HCT116 (cell line): Measurements from ENCODE around the gene NUDC. TPM values are rescaled to one million over a fixed set of nuclear protein-coding genes. Genes with fewer than 3 reads are reported as not detected.

ENCODE experiments used
- ATAC-seq: fragments of 200-7000 bp; cut with Tn5 transposase; 2 replicates; pipeline ENCODE4 v1.9.1; 2020; ENCODE audit warnings: mild to moderate bottlenecking, moderate library complexity
- BruUV-seq: library from RNA; stranded (reverse); fragments of 400-500 nt; replicated peaks from 2 replicates; lab custom pipeline; 2021; lab: Mats Ljungman, UMichigan
- CTCF ChIA-PET: fragments of 300-600 bp; sonication (Branson Sonifier 250); formaldehyde crosslinking; loops from one replicate; lab custom pipeline; 2021; ENCODE audit warnings: antibody characterized with exemption; lab: Charles Lee
- POLR2A ChIA-PET: fragments of 300-600, 350-600 bp; sonication (Branson Sonifier 250); formaldehyde crosslinking; loops from one replicate; lab custom pipeline; 2021; ENCODE audit warnings: antibody characterized with exemption; lab: Charles Lee
- RAD21 ChIA-PET, 2 experiments: fragments of 300-600 bp; sonication (Branson Sonifier 250); formaldehyde crosslinking; loops; one replicate each; lab custom pipeline; 2023; ENCODE audit warnings: low total read pairs in 2 of 2; ENCODE audit not compliant: uncharacterized antibody in 2 of 2, unreplicated experiment in 2 of 2, low non-redundant PET in 1 of 2; lab: Charles Lee
- DNase-seq: peaks from one replicate; pipeline ENCODE4 v3.0.0-alpha.2; 2010; ENCODE audit warnings: low read depth, low spot score
- H2AFZ ChIP-seq: fragments of 200-600 bp; shearing (Covaris generic), sonication (generic); 2 replicates; pipeline ENCODE4 v1.6.1; 2017; ENCODE audit warnings: low read depth, mixed run types, mixed read lengths, antibody characterized with exemption, low read length; ENCODE audit not compliant: poor library complexity, severe bottlenecking
- H3K27ac ChIP-seq: 2 replicates; pipeline ENCODE4 v1.5.1; 2012; ENCODE audit warnings: low read depth, low read length
- H3K27me3 ChIP-seq: fragments of 200-600 bp; sonication (generic); 2 replicates; pipeline ENCODE4 v1.6.1; 2016; ENCODE audit warnings: mixed run types, low read length, mixed read lengths; ENCODE audit not compliant: insufficient read depth
- H3K36me3 ChIP-seq, 2 experiments: fragments of 200-500 bp in 1 of 2; fragments of 200-600 bp in 1 of 2; sonication (Bioruptor generic) in 1 of 2; sonication (generic) in 1 of 2; 2 replicates each; pipeline versions ENCODE4 v1.5.1 to v1.6.1; 2014 to 2016; ENCODE audit warnings: low read length in 2 of 2, inconsistent platforms in 1 of 2, mixed read lengths in 1 of 2, mixed run types in 1 of 2; ENCODE audit not compliant: insufficient read depth in 2 of 2, control insufficient read depth in 1 of 2
- H3K4me1 ChIP-seq, 2 experiments: fragments of 200-600 bp in 1 of 2; sonication (generic) in 1 of 2; 2 replicates each; pipeline versions ENCODE4 v1.5.1 to v1.6.1; 2012 to 2017; ENCODE audit warnings: low read length in 2 of 2, inconsistent platforms in 1 of 2, mild to moderate bottlenecking in 1 of 2, mixed read lengths in 1 of 2, mixed run types in 1 of 2, moderate library complexity in 1 of 2; ENCODE audit not compliant: insufficient read depth in 2 of 2, control insufficient read depth in 1 of 2
- H3K4me2 ChIP-seq: fragments of 200-600 bp; sonication (generic); 2 replicates; pipeline ENCODE4 v1.6.1; 2017; ENCODE audit warnings: mixed run types, low read length, mixed read lengths
- H3K4me3 ChIP-seq, 2 experiments: fragments of 200-600 bp in 1 of 2; sonication (generic) in 1 of 2; replicated peaks in 1 of 2; 2 replicates each; pipeline ENCODE4 v1.5.1; 2011 to 2016; ENCODE audit warnings: low read length in 2 of 2, control low read depth in 1 of 2, low read depth in 1 of 2, mild to moderate bottlenecking in 1 of 2, mixed read lengths in 1 of 2, mixed run types in 1 of 2
- H3K79me2 ChIP-seq: fragments of 200-600 bp; sonication (generic); 2 replicates; pipeline ENCODE4 v1.6.1; 2017; ENCODE audit warnings: mild to moderate bottlenecking, mixed run types, low read length, moderate library complexity, mixed read lengths; ENCODE audit not compliant: insufficient read depth
- H3K9ac ChIP-seq: fragments of 200-600 bp; sonication (generic); 2 replicates; pipeline ENCODE4 v1.6.1; 2016; ENCODE audit warnings: low read length, mixed read lengths
- H3K9me2 ChIP-seq: fragments of 200-600 bp; sonication (generic), shearing (Covaris generic); 2 replicates; pipeline ENCODE4 v1.6.1; 2017; ENCODE audit warnings: mixed run types, mild to moderate bottlenecking, moderate library complexity; ENCODE audit not compliant: insufficient read depth
- H3K9me3 ChIP-seq, 2 experiments: fragments of 200-500 bp in 1 of 2; fragments of 200-600 bp in 1 of 2; sonication (Bioruptor generic) in 1 of 2; sonication (generic) in 1 of 2; 2 replicates each; pipeline ENCODE4 v1.6.1; 2014 to 2017; ENCODE audit warnings: low read length in 2 of 2, mixed read lengths in 2 of 2, inconsistent platforms in 1 of 2, low read depth in 1 of 2, mild to moderate bottlenecking in 1 of 2, mixed run types in 1 of 2, moderate library complexity in 1 of 2; ENCODE audit not compliant: control insufficient read depth in 1 of 2, insufficient read depth in 1 of 2
- H4K20me1 ChIP-seq: fragments of 200-600 bp; sonication (generic), shearing (Covaris generic); 2 replicates; pipeline ENCODE4 v1.6.1; 2017; ENCODE audit warnings: mixed run types, mild to moderate bottlenecking, moderate library complexity; ENCODE audit not compliant: insufficient read depth
- ATF3 ChIP-seq: IDR thresholded peaks from 2 replicates; pipeline ENCODE4 v1.6.1; 2012
- CBX3 ChIP-seq: IDR thresholded peaks from 2 replicates; pipeline ENCODE4 v1.6.1; 2012; ENCODE audit warnings: low read depth
- CTCF ChIP-seq, 3 experiments: fragments of 200-600 bp in 1 of 3; sonication (generic) in 1 of 3; IDR thresholded peaks in 2 of 3; conservative IDR thresholded peaks in 1 of 3; 2 replicates each; pipeline ENCODE4 v1.5.1; 2012 to 2017; ENCODE audit warnings: low read depth in 2 of 3, low read length in 2 of 3, antibody characterized with exemption in 1 of 3, borderline replicate concordance in 1 of 3, control low read depth in 1 of 3, mild to moderate bottlenecking in 1 of 3, mixed read lengths in 1 of 3, mixed run types in 1 of 3, moderate library complexity in 1 of 3; ENCODE audit not compliant: insufficient read depth in 1 of 3
- ELF1 ChIP-seq: IDR thresholded peaks from 2 replicates; pipeline ENCODE4 v1.6.1; 2012; ENCODE audit warnings: low read depth, borderline replicate concordance
- EZH2phosphoT487 ChIP-seq: fragments of 200-600 bp; IDR thresholded peaks from 2 replicates; pipeline ENCODE4 v1.6.1; 2018; ENCODE audit warnings: antibody characterized with exemption, borderline replicate concordance
- FOSL1 ChIP-seq: IDR thresholded peaks from 2 replicates; pipeline ENCODE4 v1.6.1; 2012; ENCODE audit warnings: low read depth
- JUND ChIP-seq: IDR thresholded peaks from 2 replicates; pipeline ENCODE4 v1.6.1; 2012
- MAX ChIP-seq: IDR thresholded peaks from 2 replicates; pipeline ENCODE4 v1.6.1; 2012
- POLR2A ChIP-seq: IDR thresholded peaks from 2 replicates; pipeline ENCODE4 v1.7.0; 2011; ENCODE audit warnings: borderline replicate concordance; ENCODE audit not compliant: insufficient read depth, insufficient read length; ENCODE audit errors: extremely low read depth
- POLR2AphosphoS5 ChIP-seq: IDR thresholded peaks from 2 replicates; pipeline ENCODE4 v1.6.1; 2011; ENCODE audit warnings: mild to moderate bottlenecking, low read depth, low read length, moderate library complexity
- RAD21 ChIP-seq: IDR thresholded peaks from 2 replicates; pipeline ENCODE4 v1.6.1; 2012; ENCODE audit warnings: low read depth, mild to moderate bottlenecking
- REST ChIP-seq: IDR thresholded peaks from 2 replicates; pipeline ENCODE4 v1.6.1; 2012; ENCODE audit warnings: low read depth
- SIN3A ChIP-seq: IDR thresholded peaks from 2 replicates; pipeline ENCODE4 v1.6.1; 2012; ENCODE audit warnings: low read depth
- SP1 ChIP-seq: IDR thresholded peaks from 2 replicates; pipeline ENCODE4 v1.6.1; 2012; ENCODE audit warnings: low read depth
- SRF ChIP-seq: IDR thresholded peaks from 2 replicates; pipeline ENCODE4 v1.6.1; 2012; ENCODE audit warnings: low read depth
- TCF7L2 ChIP-seq: IDR thresholded peaks from 2 replicates; pipeline ENCODE4 v1.7.0; 2011; ENCODE audit warnings: borderline replicate concordance, inconsistent platforms; ENCODE audit not compliant: insufficient read depth, insufficient read length; ENCODE audit errors: extremely low read depth
- YY1 ChIP-seq: IDR thresholded peaks from 2 replicates; pipeline ENCODE4 v1.6.1; 2011; ENCODE audit warnings: low read length, low read depth, moderate library complexity, mild to moderate bottlenecking; ENCODE audit not compliant: insufficient replicate concordance; ENCODE audit errors: extremely low read depth
- ZBTB33 ChIP-seq: IDR thresholded peaks from 2 replicates; pipeline ENCODE4 v1.6.1; 2011; ENCODE audit warnings: mild to moderate bottlenecking, low read length, moderate library complexity; ENCODE audit not compliant: insufficient replicate concordance; ENCODE audit errors: extremely low read depth
- intact Hi-C: fragments of 100-400 bp; cut with micrococcal nuclease; formaldehyde crosslinking; loops from 2 replicates; pipeline ENCODE4 v1.10.0; 2022
- total RNA-seq: library from RNA; stranded (reverse); gene quantifications from one replicate; pipeline ENCODE4 v1.2.1, GENCODE V29; 2021; ENCODE audit not compliant: unreplicated experiment

Gene NUDC
- total RNA-seq, 1 experiment from 2014 or later: 119 TPM

GRCh38 chr1:26945138-26945537 lies 23.6 kb downstream of the NUDC start:
- H4K20me1 ChIP-seq: no peaks in the 10 kb centered on the region
- H3K9me2 ChIP-seq: no peaks in the 10 kb centered on the region
- TF ChIP-seq SIN3A (no peak), CBX3 (no peak), JUND (no peak), TCF7L2 (no peak), SP1 (no peak), REST (no peak), ZBTB33 (no peak), RAD21 (no peak), ELF1 (no peak), POLR2A (no peak), FOSL1 (no peak), YY1 (no peak), EZH2phosphoT487 (no peak), MAX (no peak), SRF (no peak), POLR2AphosphoS5 (no peak), CTCF (IDR thresholded peaks at IDR 0.05 in 2 of 3, conservative IDR thresholded peaks at IDR 0.05 in 1 of 3; ENCODE audit: borderline replicate concordance in 1 of 3, insufficient read depth in 1 of 3, low read depth in 2 of 3, low read length in 2 of 3) (no peak), ATF3 (no peak)
- TF ChIP-seq, all 23 proteins: peak for 0
- Histone ChIP-seq H3K9ac (no peak overlapping the region), H3K9me3 (no peaks in the 10 kb centered on the region), H3K4me2 (no peak overlapping the region), H3K79me2 (peaks cover 20% of the 10 kb centered on the region), H3K27ac (no peak overlapping the region), H3K36me3 (peaks cover 38 to 39% of the 10 kb centered on the region in 2 experiments; a peak in 3 of 4 replicates), H2AFZ (no peak overlapping the region), H3K27me3 (no peaks in the 10 kb centered on the region), H3K4me3 (no peak overlapping the region), H3K4me1 (peaks cover 6 to 11% of the 10 kb centered on the region in 2 experiments)
- BruUV-seq: no TSS peak
- intact Hi-C loops: no loop called here
- ChIA-PET POLR2A (no interaction called here), CTCF (no interaction called here), RAD21 (no interaction called here)
- ATAC-seq (no peak), DNase-seq (no peak)
